GM18907 (cell line): ENCODE results near the gene TEX28.
"Not testable (repeated sequence)": the region's sequence is repeated elsewhere in the genome, so short reads cannot be mapped to it uniquely, and the experiment has no call there.

Source experiments
- ATAC-seq: cut with Tn5 transposase; IDR thresholded peaks from one replicate; pipeline ENCODE4 v1.9.1; 2021; ENCODE audit warnings: mild to moderate bottlenecking, moderate library complexity; ENCODE audit not compliant: unreplicated experiment

Gene TEX28

DNA sequence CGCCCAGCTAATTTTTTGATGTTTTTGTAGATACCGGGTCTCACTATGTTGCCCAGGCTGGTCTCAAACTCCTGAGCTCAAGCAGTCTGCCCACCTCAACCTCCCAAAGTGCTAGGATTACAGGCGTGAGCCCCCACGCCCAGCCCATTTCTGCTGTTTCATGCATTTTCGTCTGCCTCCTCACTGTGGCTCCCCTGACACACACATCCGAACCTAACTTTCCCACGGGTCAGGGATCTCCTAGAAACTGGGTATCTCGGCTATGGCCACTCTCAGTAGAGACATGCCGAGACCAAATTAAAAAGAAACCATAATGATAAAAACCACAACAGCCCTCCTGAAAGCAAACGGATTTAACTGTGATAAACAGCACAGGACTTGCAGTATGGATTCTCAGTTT lies 46.8 kb downstream of the TEX28 start:
- ATAC-seq = not testable (repeated sequence)

- not testable (repeated sequence) for ATAC-seq
Observed at GRCh38 chrX:154247377-154248045, 47.4 kb downstream of the TEX28 start.

DNA sequence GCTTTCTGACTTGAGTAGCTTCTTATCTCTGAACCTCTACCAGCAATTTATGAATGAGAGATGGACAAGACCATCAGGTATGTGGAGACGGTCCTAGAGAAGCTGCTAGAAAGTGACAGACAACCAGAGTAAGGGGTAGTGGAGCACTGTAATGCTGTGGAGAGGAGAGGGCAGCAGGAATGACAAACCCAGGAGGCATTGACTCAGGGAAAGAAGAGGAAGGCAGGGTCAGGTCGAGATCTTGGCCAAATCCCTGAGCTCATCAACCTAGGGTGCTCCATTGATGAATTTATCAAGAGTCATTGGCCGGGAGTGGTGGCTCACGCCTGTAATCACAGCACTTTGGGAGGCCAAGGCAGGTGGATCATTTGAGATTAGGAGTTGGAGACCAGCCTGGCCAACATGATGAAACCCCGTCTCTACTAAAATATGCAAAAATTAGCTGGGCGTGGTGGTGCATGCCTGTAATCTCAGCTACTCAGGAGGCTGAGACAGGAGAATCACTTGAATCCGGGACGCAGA lies 54.9 kb downstream of the TEX28 start:
- not testable (repeated sequence) for ATAC-seq

DNA sequence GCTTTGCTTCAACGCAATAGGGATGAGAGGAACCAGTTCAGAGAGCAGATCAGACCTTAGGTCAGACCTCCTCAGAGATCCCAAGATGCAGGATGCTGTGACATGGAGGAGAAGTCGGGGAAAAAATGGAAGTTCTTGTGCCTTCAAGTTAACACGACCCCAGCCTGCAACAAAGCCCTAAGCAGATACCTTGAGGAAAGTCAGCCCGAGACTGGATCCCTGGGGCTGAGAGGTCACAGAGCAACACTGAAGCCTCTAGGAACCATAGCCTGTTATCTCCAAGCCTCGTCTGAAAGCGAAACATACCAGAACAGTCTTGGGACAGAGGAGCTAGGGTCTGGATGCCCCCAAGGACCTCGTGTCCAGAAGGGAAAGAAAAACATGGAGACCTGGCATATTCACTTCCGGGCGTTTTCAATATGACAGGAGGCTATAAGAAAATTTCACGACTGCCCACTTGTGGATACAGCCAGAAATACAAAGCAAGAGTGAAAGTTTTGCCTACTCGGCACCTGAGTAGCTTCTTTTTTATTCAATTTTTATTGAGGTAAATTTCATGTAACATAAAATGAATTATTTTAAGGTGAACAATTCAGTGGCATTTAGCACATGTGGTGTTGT lies 55.9 kb downstream of the TEX28 start:
- not testable (repeated sequence) for ATAC-seq

DNA sequence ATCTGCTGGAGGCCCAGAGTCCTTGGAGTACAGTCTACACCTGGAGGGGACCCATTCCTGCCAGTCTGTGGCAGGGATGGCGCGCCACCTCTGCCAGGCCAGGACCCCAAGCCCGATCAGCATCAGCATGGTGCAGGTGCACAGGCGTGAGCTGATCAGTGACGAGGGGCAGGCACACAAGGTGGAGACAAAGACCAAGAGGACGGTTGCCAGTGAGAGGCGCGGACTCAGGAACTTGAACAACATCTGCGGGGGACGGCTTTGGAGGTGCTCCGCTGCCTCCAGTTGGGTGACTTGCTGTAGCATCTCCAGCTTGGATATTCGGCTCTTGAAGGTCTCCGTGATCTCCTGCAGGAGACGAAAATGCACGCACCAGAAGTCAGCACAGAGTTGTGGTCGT lies 61.3 kb downstream of the TEX28 start:
- not testable (repeated sequence) for ATAC-seq

GRCh38 chrX:154231443-154231842 lies 63.5 kb downstream of the TEX28 start:
- not testable (repeated sequence) for ATAC-seq

- not testable (repeated sequence) for ATAC-seq
Observed at GRCh38 chrX:154226706-154227105, 68.2 kb downstream of the TEX28 start.

GRCh38 chrX:154225292-154225691 lies 69.6 kb downstream of the TEX28 start:
- not testable (repeated sequence) for ATAC-seq
